ENCODE data around the gene KIT.
A peak's percentile ranks its signal among the peaks of the same experiment; 100 is the strongest.

KIT gene

GRCh38 chr4:54661169-54661568 is 3.4 kb downstream of the KIT start:
- no peak for DNase-seq

- peak; percentile 52 for DNase-seq
Observed at GRCh38 chr4:54661686-54662085, 3.9 kb downstream of the KIT start.

GRCh38 chr4:54662123-54662522 is 4.4 kb downstream of the KIT start:
- DNase-seq, result no peak

GRCh38 chr4:54662901-54663585 is 5.3 kb downstream of the KIT start:
- no peak for DNase-seq

- no peak for DNase-seq
Observed at GRCh38 chr4:54664400-54664799, 6.6 kb downstream of the KIT start.

GRCh38 chr4:54668014-54668611 is 10.4 kb downstream of the KIT start:
- no peak for DNase-seq

- DNase-seq, result no peak
Observed at GRCh38 chr4:54669831-54670230, 12.1 kb downstream of the KIT start.

- DNase-seq, result no peak
Observed at GRCh38 chr4:54675721-54676461, 18.1 kb downstream of the KIT start.

- DNase-seq, result no peak
Observed at GRCh38 chr4:54676658-54677057, 18.9 kb downstream of the KIT start.

- DNase-seq, result no peak
Observed at GRCh38 chr4:54677416-54677815, 19.7 kb downstream of the KIT start.

- DNase-seq, result no peak
Observed at GRCh38 chr4:54677853-54678650, 20.3 kb downstream of the KIT start.

GRCh38 chr4:54678826-54679225 is 21.1 kb downstream of the KIT start:
- DNase-seq, result no peak

GRCh38 chr4:54679813-54680212 is 22.1 kb downstream of the KIT start:
- no peak for DNase-seq

- no peak for DNase-seq
Observed at GRCh38 chr4:54683616-54684346, 26.0 kb downstream of the KIT start.

GRCh38 chr4:54685810-54686209 is 28.1 kb downstream of the KIT start:
- DNase-seq, result no peak

GRCh38 chr4:54687887-54688841 is 30.4 kb downstream of the KIT start:
- peak; percentile 37 for DNase-seq

GRCh38 chr4:54695337-54695736 is 37.6 kb downstream of the KIT start:
- DNase-seq, result no peak

GRCh38 chr4:54695788-54696187 is 38.0 kb downstream of the KIT start:
- DNase-seq, result no peak

- DNase-seq, result no peak
Observed at GRCh38 chr4:54696649-54697048, 38.9 kb downstream of the KIT start.

GRCh38 chr4:54700986-54701385 is 43.2 kb downstream of the KIT start:
- DNase-seq, result no peak

GRCh38 chr4:54703182-54703581 is 45.4 kb downstream of the KIT start:
- DNase-seq, result no peak
